Hematopoietic multipotent progenitor cell (in vitro differentiated cells): ENCODE results near the gene GPR26. TPM values are rescaled to one million over a fixed set of nuclear protein-coding genes. Genes with fewer than 3 reads are reported as not detected.

Source experiments
- DNase-seq, 3 donors: peaks; one replicate each; pipeline ENCODE4 v3.0.0-alpha.2; 2011 to 2015; ENCODE audit warnings: low read depth in 2 of 3, low spot score in 2 of 3
- total RNA-seq: library from RNA; depleted of rRNA; stranded (reverse); fragments of >200 nt; gene quantifications from one replicate; pipeline ENCODE4 v1.2.3, GENCODE V29; 2012

GPR26 gene
- total RNA-seq, 1 donor = under 0.01 TPM

DNA sequence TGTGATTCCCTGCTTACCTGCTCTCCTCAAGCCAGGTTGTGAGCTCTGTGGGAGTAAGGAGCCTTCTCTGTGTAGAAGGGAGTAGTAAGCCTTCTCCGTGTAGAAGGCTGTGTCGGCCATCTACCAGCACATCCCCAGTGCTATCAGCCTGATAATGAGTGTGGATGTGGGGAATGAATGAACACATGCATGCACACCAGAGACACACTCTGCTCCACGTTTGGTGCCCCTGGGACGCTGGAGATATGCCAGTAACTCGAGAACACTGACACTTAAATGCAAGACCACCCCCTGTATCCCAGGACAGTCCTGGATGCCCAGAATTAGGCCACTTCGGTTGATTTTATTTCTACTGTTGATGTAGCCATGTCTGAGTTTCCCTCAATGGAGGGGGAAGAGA is 21.1 kb upstream of the GPR26 start:
- no peak for DNase-seq

- DNase-seq = no peak
Observed at GRCh38 chr10:123645615-123646014, 20.5 kb upstream of the GPR26 start.

- DNase-seq = no peak
Observed at GRCh38 chr10:123648595-123648994, 17.6 kb upstream of the GPR26 start.

GRCh38 chr10:123649676-123650075 is 16.5 kb upstream of the GPR26 start:
- no peak for DNase-seq

DNA sequence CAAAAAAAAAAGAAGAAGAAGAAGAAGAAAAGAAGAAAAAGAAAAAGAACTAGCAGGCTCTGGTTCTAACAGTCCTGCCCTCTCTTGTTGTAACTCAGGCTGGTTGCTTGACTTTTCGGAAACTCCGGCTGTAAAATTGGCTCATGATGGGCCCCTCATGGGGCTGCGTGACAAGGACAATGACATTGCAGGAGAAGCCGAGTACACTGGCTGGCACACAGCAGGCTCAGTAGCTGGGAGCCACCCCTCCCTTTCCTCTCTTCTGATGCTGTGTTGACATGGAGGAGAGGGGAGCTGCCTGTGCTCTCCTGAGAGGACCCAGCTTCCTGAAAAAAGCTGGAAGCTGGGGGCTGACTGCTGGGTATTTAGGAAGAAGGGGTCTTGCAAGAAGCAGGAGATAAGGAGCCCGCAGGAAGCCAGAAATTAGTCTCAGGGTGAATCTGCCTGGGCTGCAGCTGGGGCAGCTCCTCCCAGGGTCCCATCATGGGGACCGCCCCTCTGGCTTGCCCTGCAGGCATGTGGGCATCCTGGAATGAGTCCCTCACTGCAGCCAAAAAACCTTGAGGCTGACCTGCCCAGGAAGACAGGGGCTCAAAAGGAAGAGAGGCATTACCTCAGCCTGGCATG is 14.6 kb upstream of the GPR26 start:
- no peak for DNase-seq

DNA sequence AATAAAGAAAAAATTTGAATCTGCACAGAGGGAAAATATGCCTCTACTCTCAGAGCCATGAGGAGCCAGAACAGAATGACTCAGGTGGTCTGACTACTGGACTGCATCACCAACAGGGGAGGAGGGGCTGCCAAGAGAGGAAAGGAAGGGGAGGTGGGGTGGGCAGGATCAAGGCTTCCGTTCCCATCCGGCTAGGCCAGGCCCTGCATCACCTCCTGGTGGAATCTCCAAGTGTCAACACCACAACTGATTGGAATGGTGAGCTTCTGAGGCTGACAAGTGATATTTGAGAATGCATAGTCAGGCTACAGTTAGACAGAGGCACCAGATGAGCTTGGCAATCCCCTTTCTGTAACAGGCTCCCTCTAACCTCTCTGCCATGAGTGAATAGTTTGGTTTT is 10.4 kb upstream of the GPR26 start:
- DNase-seq = no peak

DNA sequence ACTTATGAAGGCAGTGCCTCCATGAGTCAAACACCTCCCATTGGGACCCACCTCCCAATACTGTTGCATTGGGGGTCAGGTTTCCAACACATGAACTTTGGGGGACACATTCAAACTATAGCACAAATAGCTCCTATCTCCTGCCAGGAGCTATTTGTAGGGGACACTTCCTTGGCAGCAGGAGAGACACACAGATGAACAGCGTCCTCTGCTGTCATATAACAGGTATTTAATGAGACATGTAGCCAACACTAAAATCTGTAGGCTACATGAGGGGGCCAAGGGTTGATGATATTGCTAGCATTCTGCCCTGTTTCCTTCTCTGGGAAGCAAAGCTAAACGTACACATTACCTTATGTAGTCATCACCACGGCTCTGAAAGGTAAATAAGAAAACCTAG is 2.6 kb upstream of the GPR26 start:
- no peak for DNase-seq

- no peak for DNase-seq
Observed at GRCh38 chr10:123665491-123666286, 466 bp upstream of the GPR26 start.

DNA sequence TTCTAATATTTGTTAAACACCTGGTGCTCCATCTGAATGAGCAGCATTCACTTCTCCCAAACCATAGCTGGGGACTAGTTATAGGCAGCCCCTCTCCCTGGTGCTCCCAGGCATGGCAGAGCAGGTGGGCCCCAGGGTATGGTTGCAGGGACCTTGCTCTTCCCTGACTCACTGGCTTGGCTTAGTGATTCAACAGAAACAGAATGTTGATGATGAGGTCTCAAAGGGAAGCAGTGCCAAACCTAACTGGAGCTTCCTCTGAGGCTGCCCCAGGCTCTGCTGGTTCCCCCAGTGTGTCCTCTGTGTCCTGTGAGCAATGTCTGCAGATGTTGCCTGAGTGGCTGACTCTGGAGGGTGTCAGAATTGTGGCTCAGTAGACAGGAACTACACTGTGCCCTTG is 3.7 kb downstream of the GPR26 start:
- DNase-seq = no peak

- DNase-seq = no peak
Observed at GRCh38 chr10:123673198-123673597, 7.0 kb downstream of the GPR26 start.

DNA sequence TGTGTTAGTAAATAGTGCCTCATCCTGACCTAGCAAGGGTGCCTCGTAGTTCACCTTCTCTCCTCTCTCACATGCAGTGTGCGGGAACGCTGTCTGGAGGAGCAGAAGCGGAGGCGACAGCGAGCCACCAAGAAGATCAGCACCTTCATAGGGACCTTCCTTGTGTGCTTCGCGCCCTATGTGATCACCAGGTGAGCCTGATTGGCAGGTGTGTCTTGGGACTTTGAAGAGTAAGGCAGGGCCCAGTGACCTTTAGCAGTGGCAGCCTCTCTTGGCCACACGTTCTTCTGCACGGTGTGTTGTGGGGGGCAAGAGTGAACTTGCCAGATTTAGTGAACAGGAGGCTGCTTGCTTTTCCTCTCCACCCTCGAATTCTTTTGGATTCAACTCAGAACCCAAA is 8.6 kb downstream of the GPR26 start:
- DNase-seq = no peak

GRCh38 chr10:123675811-123676210 is 9.7 kb downstream of the GPR26 start:
- DNase-seq = no peak

DNA sequence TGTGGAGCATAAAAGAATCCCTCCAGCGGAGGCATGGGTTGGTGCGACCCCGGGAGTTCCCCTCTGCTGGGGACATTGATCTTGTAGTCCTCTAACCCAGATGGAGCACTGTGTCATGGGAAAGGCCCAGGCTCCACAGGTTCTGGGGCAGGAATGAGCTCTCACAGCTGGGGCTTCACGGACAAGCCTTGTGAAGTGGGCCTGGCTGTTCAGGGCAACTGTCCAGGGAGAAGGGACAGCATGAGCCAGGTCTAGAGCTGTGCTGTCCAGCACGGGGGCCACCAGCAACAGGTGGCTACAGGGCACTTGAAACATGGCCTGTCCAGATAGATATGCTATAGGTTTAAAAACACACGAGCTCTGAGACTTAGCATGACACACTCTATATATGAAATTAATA is 11.4 kb downstream of the GPR26 start:
- DNase-seq = no peak

- DNase-seq = no peak
Observed at GRCh38 chr10:123678376-123678775, 12.2 kb downstream of the GPR26 start.

GRCh38 chr10:123681285-123681684 is 15.1 kb downstream of the GPR26 start:
- no peak for DNase-seq

DNA sequence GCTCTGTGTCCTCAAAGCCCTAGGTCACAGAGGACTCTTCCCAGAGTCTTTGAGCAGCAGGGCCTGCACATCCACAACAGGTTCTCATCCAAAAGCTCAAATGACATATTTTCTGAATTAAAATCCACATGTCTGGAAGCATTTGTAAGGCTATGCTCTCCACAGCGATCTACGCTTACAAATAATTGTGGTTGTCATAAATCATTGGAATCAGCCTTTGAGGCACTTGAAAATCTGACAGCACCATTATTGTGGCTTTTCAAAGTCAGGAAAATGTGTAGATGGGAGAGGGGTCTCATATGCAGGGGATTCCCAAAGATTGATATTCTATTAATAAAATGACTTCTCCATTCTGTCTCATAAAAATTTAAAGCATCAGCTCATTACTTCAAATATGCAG is 16.3 kb downstream of the GPR26 start:
- no peak for DNase-seq

DNA sequence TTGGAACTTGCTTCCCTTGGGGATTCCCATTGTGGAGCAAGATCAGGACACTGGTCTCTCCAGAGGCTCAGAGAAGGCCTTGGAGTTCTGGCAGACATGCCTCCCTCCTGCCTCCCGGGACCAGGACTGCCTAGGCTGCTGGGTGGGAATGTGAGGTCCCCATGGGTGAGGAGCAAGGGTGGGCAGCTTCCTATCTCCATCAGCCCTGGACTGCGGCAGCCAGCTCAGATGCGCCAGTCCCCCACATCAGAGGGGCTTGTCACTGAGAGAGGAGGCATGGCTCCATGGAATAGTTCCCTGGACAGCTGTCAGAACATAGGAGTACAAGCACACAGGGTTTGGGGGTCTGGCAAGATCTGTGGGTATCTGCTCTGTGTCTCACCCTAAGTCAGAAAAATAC is 17.3 kb downstream of the GPR26 start:
- DNase-seq = no peak

GRCh38 chr10:123683865-123684264 is 17.7 kb downstream of the GPR26 start:
- DNase-seq = no peak

- no peak for DNase-seq
Observed at GRCh38 chr10:123685260-123685659, 19.1 kb downstream of the GPR26 start.

DNA sequence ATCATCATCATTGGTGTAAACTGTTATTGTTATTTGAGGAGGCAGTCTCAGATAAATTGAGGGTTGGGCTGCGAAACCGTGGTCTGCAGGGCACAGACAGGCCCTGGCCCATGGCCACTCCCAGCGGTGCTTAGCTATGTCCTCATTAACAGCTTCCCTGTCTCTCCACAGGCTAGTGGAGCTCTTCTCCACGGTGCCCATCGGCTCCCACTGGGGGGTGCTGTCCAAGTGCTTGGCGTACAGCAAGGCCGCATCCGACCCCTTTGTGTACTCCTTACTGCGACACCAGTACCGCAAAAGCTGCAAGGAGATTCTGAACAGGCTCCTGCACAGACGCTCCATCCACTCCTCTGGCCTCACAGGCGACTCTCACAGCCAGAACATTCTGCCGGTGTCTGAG is 21.6 kb downstream of the GPR26 start:
- no peak for DNase-seq

GRCh38 chr10:123689880-123690279 is 23.7 kb downstream of the GPR26 start:
- no peak for DNase-seq

GRCh38 chr10:123703195-123703790 is 37.1 kb downstream of the GPR26 start:
- no peak for DNase-seq
